Measurements from ENCODE around the gene BCKDHA. TPM values are rescaled to one million over a fixed set of nuclear protein-coding genes. Genes with fewer than 3 reads are reported as not detected.

BCKDHA gene
- total RNA-seq, 1 donor from 2014 or later: 9.2 TPM

- peak overlapping the region; percentile 56 for H3K4me3 Mint-ChIP-seq (ENCODE audit: unreplicated experiment)
- H3K36me3 ChIP-seq (ENCODE audit: insufficient read depth, low read length): peaks cover under 1% of the 10 kb centered on the region
These were observed 2.3 kb upstream of the BCKDHA start for GRCh38 chr19:41395355-41395754.

GRCh38 chr19:41398050-41398418, 416 bp downstream of the BCKDHA start:
- peak overlapping the region; percentile 77 for H2AFZ ChIP-seq (ENCODE audit: low read depth, low read length)
- H3K4me2 ChIP-seq (ENCODE audit: low read length): peak overlapping the region; percentile 97
- no peaks in the 10 kb centered on the region for H3K36me3 ChIP-seq (ENCODE audit: insufficient read depth, low read length)
- H3K9me3 ChIP-seq (ENCODE audit: insufficient read depth, low read depth, low read length): no peaks in the 10 kb centered on the region
- TF ChIP-seq CTCF (IDR thresholded peaks at IDR 0.05; ENCODE audit: insufficient read depth, low read depth, low read length): no peak
- no peaks in the 10 kb centered on the region for H3K9me3 Mint-ChIP-seq (ENCODE audit: unreplicated experiment)
- peaks cover 15% of the 10 kb centered on the region for H3K4me1 ChIP-seq (ENCODE audit: insufficient read depth, low read length)
- no peaks in the 10 kb centered on the region for H3K27me3 Mint-ChIP-seq (ENCODE audit: low read depth, unreplicated experiment)
- H3K4me3 ChIP-seq (ENCODE audit: insufficient read depth, low read depth, low read length): peak overlapping the region; percentile 98
- no peaks in the 10 kb centered on the region for H3K27me3 ChIP-seq (ENCODE audit: insufficient read depth, low read length)
- H3K4me1 Mint-ChIP-seq (ENCODE audit: low read depth, unreplicated experiment): peaks cover 14% of the 10 kb centered on the region
- H3K4me3 Mint-ChIP-seq (ENCODE audit: unreplicated experiment): peak overlapping the region; percentile 96
- peaks cover 4% of the 10 kb centered on the region for H3K36me3 Mint-ChIP-seq (ENCODE audit: low read depth, unreplicated experiment)
- FAIRE-seq: no peak
- H4K20me1 ChIP-seq (ENCODE audit: insufficient read depth, low read length): peaks cover 2% of the 10 kb centered on the region
- peak overlapping the region; percentile 100 for H3K27ac Mint-ChIP-seq (ENCODE audit: unreplicated experiment)
- H3K79me2 ChIP-seq (ENCODE audit: insufficient read depth, low read length): peaks cover 19% of the 10 kb centered on the region
- H3K9ac ChIP-seq (ENCODE audit: low read length): peak overlapping the region; percentile 99
- peak overlapping the region; percentile 99 for H3K27ac ChIP-seq (ENCODE audit: low read depth, low read length)
- no peak for DNase-seq (ENCODE audit: low read depth)

More at GRCh38 chr19:41395355-41395754, 2.3 kb upstream of the BCKDHA start:
- peaks cover 14% of the 10 kb centered on the region for H3K4me1 Mint-ChIP-seq (ENCODE audit: low read depth, unreplicated experiment)
- Histone ChIP-seq H3K4me3 (ENCODE audit: insufficient read depth, low read depth, low read length) (no peak overlapping the region), H2AFZ (ENCODE audit: low read depth, low read length) (no peak overlapping the region), H3K4me2 (ENCODE audit: low read length) (no peak overlapping the region), H3K4me1 (ENCODE audit: insufficient read depth, low read length) (peaks cover 15% of the 10 kb centered on the region), H3K27me3 (ENCODE audit: insufficient read depth, low read length) (no peaks in the 10 kb centered on the region), H3K27ac (ENCODE audit: low read depth, low read length) (no peak overlapping the region), H3K79me2 (ENCODE audit: insufficient read depth, low read length) (peaks cover 19% of the 10 kb centered on the region), H3K9ac (ENCODE audit: low read length) (no peak overlapping the region), H3K9me3 (ENCODE audit: insufficient read depth, low read depth, low read length) (no peaks in the 10 kb centered on the region), H4K20me1 (ENCODE audit: insufficient read depth, low read length) (no peaks in the 10 kb centered on the region)
- FAIRE-seq (no peak), DNase-seq (ENCODE audit: low read depth) (no peak)
- H3K27ac Mint-ChIP-seq (ENCODE audit: unreplicated experiment): no peak overlapping the region
- no peaks in the 10 kb centered on the region for H3K9me3 Mint-ChIP-seq (ENCODE audit: unreplicated experiment)
- TF ChIP-seq EZH2 (IDR thresholded peaks at IDR 0.05; ENCODE audit: insufficient read depth, low read length): no peak
- TF ChIP-seq CTCF (IDR thresholded peaks at IDR 0.05; ENCODE audit: insufficient read depth, low read depth, low read length): no peak
- H3K27me3 Mint-ChIP-seq (ENCODE audit: low read depth, unreplicated experiment): no peaks in the 10 kb centered on the region
- H3K36me3 Mint-ChIP-seq (ENCODE audit: low read depth, unreplicated experiment): peaks cover 8% of the 10 kb centered on the region

GRCh38 chr19:41398598-41398997, 980 bp downstream of the BCKDHA start:
- no peaks in the 10 kb centered on the region for H3K9me3 ChIP-seq (ENCODE audit: insufficient read depth, low read depth, low read length)
- no peaks in the 10 kb centered on the region for H3K36me3 ChIP-seq (ENCODE audit: insufficient read depth, low read length)
- Mint-ChIP-seq H3K4me1 (ENCODE audit: low read depth, unreplicated experiment) (peaks cover 14% of the 10 kb centered on the region), H3K4me3 (ENCODE audit: unreplicated experiment) (peak overlapping the region; percentile 96), H3K27me3 (ENCODE audit: low read depth, unreplicated experiment) (no peaks in the 10 kb centered on the region), H3K9me3 (ENCODE audit: unreplicated experiment) (no peaks in the 10 kb centered on the region), H3K27ac (ENCODE audit: unreplicated experiment) (peak overlapping the region; percentile 100), H3K36me3 (ENCODE audit: low read depth, unreplicated experiment) (peaks cover 4% of the 10 kb centered on the region)
- H3K4me3 ChIP-seq (ENCODE audit: insufficient read depth, low read depth, low read length): peak overlapping the region; percentile 98
- H3K4me2 ChIP-seq (ENCODE audit: low read length): peak overlapping the region; percentile 97
- DNase-seq (ENCODE audit: low read depth): no peak
- no peak overlapping the region for H2AFZ ChIP-seq (ENCODE audit: low read depth, low read length)
- H3K9ac ChIP-seq (ENCODE audit: low read length): peak overlapping the region; percentile 99
- H4K20me1 ChIP-seq (ENCODE audit: insufficient read depth, low read length): peaks cover 7% of the 10 kb centered on the region
- H3K27me3 ChIP-seq (ENCODE audit: insufficient read depth, low read length): no peaks in the 10 kb centered on the region
- H3K4me1 ChIP-seq (ENCODE audit: insufficient read depth, low read length): peaks cover 15% of the 10 kb centered on the region
- FAIRE-seq: no peak
- TF ChIP-seq CTCF (IDR thresholded peaks at IDR 0.05; ENCODE audit: insufficient read depth, low read depth, low read length) (no peak), EZH2 (IDR thresholded peaks at IDR 0.05; ENCODE audit: insufficient read depth, low read length) (no peak)
- H3K27ac ChIP-seq (ENCODE audit: low read depth, low read length): no peak overlapping the region
- H3K79me2 ChIP-seq (ENCODE audit: insufficient read depth, low read length): peaks cover 19% of the 10 kb centered on the region

All from astrocyte (in vitro differentiated cells and primary cell).